Endothelial cell of umbilical vein (primary cell): ENCODE results near the gene ADCYAP1R1. TPM values are rescaled to one million over a fixed set of nuclear protein-coding genes. Genes with fewer than 3 reads are reported as not detected.

Source experiments
- BruUV-seq: library from RNA; stranded (reverse); fragments of 400-500 nt; replicated peaks from 2 replicates; lab custom pipeline; 2021; lab: Mats Ljungman, UMichigan
- CTCF ChIA-PET: fragments of 300-600, 350-600 bp; sonication (Branson Sonifier 250); formaldehyde crosslinking; loops from one replicate; lab custom pipeline; 2021; ENCODE audit warnings: antibody characterized with exemption, inconsistent platforms; lab: Charles Lee
- POLR2A ChIA-PET: fragments of 300-600, 350-600 bp; sonication (Branson Sonifier 250); formaldehyde crosslinking; loops from one replicate; lab custom pipeline; 2021; ENCODE audit warnings: antibody characterized with exemption, inconsistent platforms; lab: Charles Lee
- DNase-seq: peaks from one replicate; pipeline ENCODE4 v3.0.0-alpha.2; 2011; ENCODE audit warnings: low read depth, low spot score
- FAIRE-seq: peaks from 2 replicates; lab custom pipeline; 2011; peaks lifted over from hg19 to GRCh38; lab: Jason Lieb, UNC
- H2AFZ ChIP-seq: 2 replicates; pipeline ENCODE4 v1.6.0; 2012; ENCODE audit warnings: low read depth, low read length, control low read depth, inconsistent platforms
- H3K27ac ChIP-seq: 2 replicates; pipeline ENCODE4 v1.5.1; 2011; ENCODE audit warnings: low read depth, mild to moderate bottlenecking, control low read depth, low read length, moderate library complexity; ENCODE audit not compliant: insufficient read depth
- H3K27me3 ChIP-seq, 2 experiments: 2 replicates each; pipeline versions ENCODE4 v1.6.0 to v1.6.1; 2011; ENCODE audit warnings: low read length in 2 of 2, mixed read lengths in 1 of 2; ENCODE audit not compliant: control insufficient read depth in 2 of 2, insufficient read depth in 2 of 2
- H3K36me3 ChIP-seq, 2 experiments: 2 replicates in 1 of 2; 3 replicates in 1 of 2; pipeline ENCODE4 v1.5.1; 2011; ENCODE audit warnings: low read length in 2 of 2, mild to moderate bottlenecking in 1 of 2, moderate library complexity in 1 of 2; ENCODE audit not compliant: control insufficient read depth in 2 of 2, insufficient read depth in 2 of 2; ENCODE audit errors: extremely low read depth in 1 of 2
- H3K4me1 ChIP-seq: 3 replicates; pipeline ENCODE4 v1.5.1; 2011; ENCODE audit warnings: mild to moderate bottlenecking, low read length; ENCODE audit not compliant: control insufficient read depth, insufficient read depth; ENCODE audit errors: extremely low read depth
- H3K4me2 ChIP-seq: 2 replicates; pipeline ENCODE4 v1.6.1; 2011; ENCODE audit warnings: low read length, control low read depth, mixed read lengths; ENCODE audit not compliant: insufficient read depth
- H3K4me3 ChIP-seq, 3 experiments: fragments of 200-600 bp in 1 of 3; sonication (generic), shearing (Covaris generic) in 1 of 3; replicated peaks in 1 of 3; 2 replicates each; pipeline ENCODE4 v1.5.1; 2011 to 2016; ENCODE audit warnings: control low read depth in 3 of 3, low read length in 3 of 3, mild to moderate bottlenecking in 2 of 3, inconsistent platforms in 1 of 3, low read depth in 1 of 3, moderate library complexity in 1 of 3; ENCODE audit not compliant: insufficient read depth in 1 of 3
- H3K79me2 ChIP-seq: 2 replicates; pipeline ENCODE4 v1.6.0; 2012; ENCODE audit warnings: low read length, inconsistent platforms; ENCODE audit not compliant: control insufficient read depth, insufficient read depth
- H3K9ac ChIP-seq: replicated peaks from 2 replicates; pipeline ENCODE3; 2011; ENCODE audit warnings: low read length, control low read depth; ENCODE audit not compliant: insufficient read depth; ENCODE audit errors: extremely low read depth
- H3K9me1 ChIP-seq: replicated peaks from 3 replicates; pipeline ENCODE4 v1.6.0; 2011; ENCODE audit warnings: mild to moderate bottlenecking, low read length; ENCODE audit not compliant: control insufficient read depth, insufficient read depth; ENCODE audit errors: extremely low read depth
- H3K9me3 ChIP-seq: replicated peaks from 2 replicates; pipeline ENCODE4 v1.5.1; 2012; ENCODE audit warnings: low read length, inconsistent platforms; ENCODE audit not compliant: control insufficient read depth, insufficient read depth
- H4K20me1 ChIP-seq: replicated peaks from 2 replicates; pipeline ENCODE3; 2011; ENCODE audit warnings: mild to moderate bottlenecking, low read length; ENCODE audit not compliant: control insufficient read depth, insufficient read depth; ENCODE audit errors: extremely low read depth
- FOS ChIP-seq: IDR thresholded peaks from 2 replicates; pipeline ENCODE4 v1.6.1; 2011; ENCODE audit warnings: mild to moderate bottlenecking, low read length, moderate library complexity, borderline replicate concordance; ENCODE audit not compliant: insufficient read depth
- GATA2 ChIP-seq: IDR thresholded peaks from 2 replicates; pipeline ENCODE4 v1.7.0; 2011; ENCODE audit warnings: low read depth, mild to moderate bottlenecking, moderate library complexity, mixed read lengths, low read length; ENCODE audit not compliant: insufficient read length, insufficient read depth
- JUN ChIP-seq: IDR thresholded peaks from 2 replicates; pipeline ENCODE4 v1.6.1; 2011; ENCODE audit warnings: borderline replicate concordance, low read depth; ENCODE audit not compliant: insufficient read length, insufficient read depth
- MAX ChIP-seq: IDR thresholded peaks from 2 replicates; pipeline ENCODE4 v1.6.1; 2011; ENCODE audit not compliant: insufficient read depth, insufficient read length
- MYC ChIP-seq: IDR thresholded peaks from one replicate; pipeline ENCODE4 v1.6.1; 2011; ENCODE audit warnings: mild to moderate bottlenecking, low read depth, low read length
- dilution Hi-C: fragments of 300-500 bp; cut with MboI; formaldehyde crosslinking; loops from one replicate; pipeline ENCODE4 v1.15.0; 2019; ENCODE audit warnings: low sequenced_read_pairs; ENCODE audit not compliant: extremely low pct_ligation_motif_present
- intact Hi-C: fragments of 100-400 bp; cut with micrococcal nuclease; formaldehyde crosslinking; loops from one replicate; pipeline ENCODE4 v1.10.0; 2022
- polyA plus RNA-seq, 4 experiments: library from polyadenylated mRNA; depleted of rRNA in 3 of 4; stranded (reverse) in 3 of 4; unstranded in 1 of 4; fragments of >200 nt; gene quantifications; 2 replicates each; pipeline versions ENCODE4 v1.2.1 to v1.2.3, GENCODE V29; 2011 to 2012; ENCODE audit warnings: missing spikeins in 1 of 4
- total RNA-seq: library from RNA; stranded (reverse); gene quantifications from 2 replicates; pipeline ENCODE4 v1.2.3, GENCODE V29; 2021
- TF ChIP-seq, protein P1 (sequence below), 2 donors: IDR thresholded peaks; 1 replicate in 1 of 2; 2 replicates in 1 of 2; pipeline ENCODE4 v1.5.1; 2011; ENCODE audit warnings: low read length in 2 of 2, mild to moderate bottlenecking in 2 of 2, moderate library complexity in 2 of 2, control low read depth in 1 of 2, inconsistent platforms in 1 of 2, low read depth in 1 of 2; ENCODE audit not compliant: insufficient read depth in 1 of 2; ENCODE audit errors: extremely low read depth in 1 of 2

Gene ADCYAP1R1
- total and polyA plus RNA-seq, 2 donors (not counting 3 experiments of a cell fraction or from before 2014, with no cell fraction given), result 0.04 TPM; not detected in 1

GRCh38 chr7:31044529-31044928, 7.6 kb upstream of the ADCYAP1R1 start:
- dilution Hi-C loops, result no loop called here
- TF ChIP-seq GATA2 (no peak), JUN (no peak), MAX (no peak), MYC (no peak)
- TF ChIP-seq, protein P1, sequence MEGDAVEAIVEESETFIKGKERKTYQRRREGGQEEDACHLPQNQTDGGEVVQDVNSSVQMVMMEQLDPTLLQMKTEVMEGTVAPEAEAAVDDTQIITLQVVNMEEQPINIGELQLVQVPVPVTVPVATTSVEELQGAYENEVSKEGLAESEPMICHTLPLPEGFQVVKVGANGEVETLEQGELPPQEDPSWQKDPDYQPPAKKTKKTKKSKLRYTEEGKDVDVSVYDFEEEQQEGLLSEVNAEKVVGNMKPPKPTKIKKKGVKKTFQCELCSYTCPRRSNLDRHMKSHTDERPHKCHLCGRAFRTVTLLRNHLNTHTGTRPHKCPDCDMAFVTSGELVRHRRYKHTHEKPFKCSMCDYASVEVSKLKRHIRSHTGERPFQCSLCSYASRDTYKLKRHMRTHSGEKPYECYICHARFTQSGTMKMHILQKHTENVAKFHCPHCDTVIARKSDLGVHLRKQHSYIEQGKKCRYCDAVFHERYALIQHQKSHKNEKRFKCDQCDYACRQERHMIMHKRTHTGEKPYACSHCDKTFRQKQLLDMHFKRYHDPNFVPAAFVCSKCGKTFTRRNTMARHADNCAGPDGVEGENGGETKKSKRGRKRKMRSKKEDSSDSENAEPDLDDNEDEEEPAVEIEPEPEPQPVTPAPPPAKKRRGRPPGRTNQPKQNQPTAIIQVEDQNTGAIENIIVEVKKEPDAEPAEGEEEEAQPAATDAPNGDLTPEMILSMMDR (IDR thresholded peaks at IDR 0.05; ENCODE audit: extremely low read depth in 1 of 2, insufficient read depth in 1 of 2, low read depth in 1 of 2, low read length in 2 of 2), result no peak

DNA sequence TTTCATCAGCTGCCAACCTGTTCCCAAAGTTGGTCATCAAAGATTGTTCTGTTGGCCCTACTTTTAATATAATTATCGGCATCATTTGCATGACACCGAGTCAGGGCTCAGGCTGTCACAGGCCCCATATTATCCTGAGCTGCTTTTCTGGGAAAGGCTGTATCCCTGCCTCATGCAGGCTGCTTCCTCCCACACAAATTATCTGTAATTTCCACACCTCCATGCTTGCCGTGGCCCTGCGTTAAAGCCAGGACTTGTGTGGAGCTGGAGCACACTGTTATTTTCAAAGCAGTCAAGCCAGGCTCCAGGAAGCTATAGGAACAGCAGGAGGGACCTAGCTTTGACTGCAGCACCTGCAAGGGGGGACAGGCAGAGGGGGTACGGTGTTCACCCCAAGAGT, 5.4 kb upstream of the ADCYAP1R1 start:
- ChIA-PET POLR2A (no interaction called here), CTCF (interaction anchor here (3.3 kb wide), 1 partner anchor 76 kb away, joined by 12 read pairs; no protein-coding TSS in a partner anchor)
- Histone ChIP-seq H3K4me1 (no peaks in the 10 kb centered on the region), H4K20me1 (no peaks in the 10 kb centered on the region), H3K36me3 (no peaks in the 10 kb centered on the region), H3K9me3 (no peaks in the 10 kb centered on the region), H3K4me3 (no peak overlapping the region), H3K27me3 (peaks cover 22 to 32% of the 10 kb centered on the region in 2 experiments), H3K9ac (no peak overlapping the region), H2AFZ (no peak overlapping the region), H3K79me2 (no peaks in the 10 kb centered on the region), H3K9me1 (no peaks in the 10 kb centered on the region), H3K27ac (no peak overlapping the region), H3K4me2 (no peak overlapping the region)
- dilution Hi-C loops, result no loop called here
- DNase-seq, result no peak
- TF ChIP-seq FOS (no peak), GATA2 (no peak)
- no TSS peak for BruUV-seq
- intact Hi-C loops, result no loop called here
- FAIRE-seq, result no peak

More at GRCh38 chr7:31044529-31044928, 7.6 kb upstream of the ADCYAP1R1 start:
- no peak overlapping the region for H3K9ac ChIP-seq
- ChIA-PET CTCF (interaction anchor here (2.4 kb wide), 1 partner anchor 78 kb away, joined by 7 read pairs; no protein-coding TSS in a partner anchor), POLR2A (no interaction called here)
- H4K20me1 ChIP-seq, result no peaks in the 10 kb centered on the region
- H3K36me3 ChIP-seq, result no peaks in the 10 kb centered on the region
- no peak for FAIRE-seq
- H2AFZ ChIP-seq, result no peak overlapping the region
- no peak overlapping the region for H3K27ac ChIP-seq
- intact Hi-C loops, result no loop called here
- H3K4me3 ChIP-seq, result no peak overlapping the region
- H3K9me3 ChIP-seq, result no peaks in the 10 kb centered on the region
- no peaks in the 10 kb centered on the region for H3K4me1 ChIP-seq
- DNase-seq, result no peak
- no peak overlapping the region for H3K4me2 ChIP-seq
- H3K9me1 ChIP-seq, result no peaks in the 10 kb centered on the region
- no TSS peak for BruUV-seq
- no peaks in the 10 kb centered on the region for H3K79me2 ChIP-seq
- peaks cover 10 to 16% of the 10 kb centered on the region in 2 experiments for H3K27me3 ChIP-seq
